ENCODE data around the gene CD300C.

GRCh38 chr17:74528491-74529199 is 17.3 kb downstream of the CD300C start:
- TF ChIP-seq CTCF (IDR thresholded peaks at IDR 0.05) (no peak), POLR2A (IDR thresholded peaks at IDR 0.05) (no peak)
